NCI-H2227 (cell line): ENCODE data around the gene KBTBD4.
"Not testable (repeated sequence)": the region's sequence is repeated elsewhere in the genome, so short reads cannot be mapped to it uniquely, and the experiment has no call there.

Experiments used
- DNase-seq: peaks from one replicate; lab custom pipeline; 2025; ENCODE audit not compliant: unreplicated experiment; lab: John Stamatoyannopoulos, UW

KBTBD4 gene

DNA sequence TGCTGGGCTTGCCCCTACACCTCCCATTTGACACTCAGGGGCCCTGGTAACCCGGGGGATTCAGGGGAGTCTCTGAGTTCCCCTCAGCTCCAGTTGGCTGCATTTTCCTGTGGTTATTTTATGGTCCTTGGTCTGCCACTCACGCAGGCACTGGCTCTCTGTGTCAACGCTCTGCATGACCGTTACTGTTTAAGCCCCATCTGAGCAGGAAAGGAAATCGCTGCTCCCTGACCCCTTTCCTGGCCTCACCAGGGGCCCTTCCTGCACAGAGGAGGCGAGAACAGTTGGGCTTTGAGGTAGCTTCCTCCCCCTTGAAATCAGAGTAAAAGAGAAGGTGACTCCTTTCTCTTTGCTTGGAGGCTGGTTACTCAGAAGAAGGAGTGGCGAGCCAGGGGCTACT lies 13.0 kb upstream of the KBTBD4 start:
- no peak for DNase-seq

DNA sequence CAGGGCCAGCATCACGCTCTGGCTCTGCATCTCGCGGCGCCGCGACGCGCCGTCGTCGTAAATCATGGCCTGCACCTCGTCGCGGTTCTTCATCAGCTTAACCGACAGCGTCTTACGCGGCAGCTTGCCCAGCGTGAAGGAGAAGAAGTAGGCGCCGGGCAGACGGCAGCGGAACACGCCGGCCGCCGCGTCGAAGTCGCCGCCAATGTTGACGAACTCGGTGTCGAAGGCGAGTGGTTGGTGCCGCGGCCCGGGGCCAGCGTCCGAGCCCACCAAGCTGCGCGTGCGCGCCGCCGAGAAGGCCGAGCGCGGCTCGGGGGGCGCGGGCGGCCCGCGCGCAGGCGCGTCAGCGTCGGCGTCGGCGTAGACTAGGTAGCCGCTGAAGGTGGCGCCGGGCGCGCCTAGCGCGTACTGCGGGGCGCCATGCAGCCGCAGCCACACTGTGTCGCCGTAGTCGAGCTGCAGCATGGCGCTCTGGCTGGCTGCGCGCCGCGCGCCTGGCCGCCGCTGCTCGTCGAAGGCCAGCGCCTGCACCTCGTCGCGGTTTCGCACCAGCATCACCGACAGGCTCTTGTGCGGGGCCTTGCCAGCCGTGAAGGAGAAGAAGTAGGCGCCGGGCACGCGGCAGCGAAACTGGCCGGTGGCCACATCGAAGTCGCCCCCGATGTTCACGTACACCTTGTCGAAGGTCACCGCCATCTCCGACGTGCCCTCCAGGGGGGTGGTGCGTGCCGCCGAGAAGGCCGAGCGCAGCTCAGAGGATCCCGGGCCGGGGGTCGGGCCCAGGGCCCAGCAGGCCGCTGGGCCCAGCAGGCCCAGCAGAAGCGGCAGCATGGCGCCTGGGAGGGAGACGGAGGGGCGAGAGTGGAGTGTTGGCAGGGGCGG lies 11.4 kb upstream of the KBTBD4 start:
- DNase-seq, result no peak

DNA sequence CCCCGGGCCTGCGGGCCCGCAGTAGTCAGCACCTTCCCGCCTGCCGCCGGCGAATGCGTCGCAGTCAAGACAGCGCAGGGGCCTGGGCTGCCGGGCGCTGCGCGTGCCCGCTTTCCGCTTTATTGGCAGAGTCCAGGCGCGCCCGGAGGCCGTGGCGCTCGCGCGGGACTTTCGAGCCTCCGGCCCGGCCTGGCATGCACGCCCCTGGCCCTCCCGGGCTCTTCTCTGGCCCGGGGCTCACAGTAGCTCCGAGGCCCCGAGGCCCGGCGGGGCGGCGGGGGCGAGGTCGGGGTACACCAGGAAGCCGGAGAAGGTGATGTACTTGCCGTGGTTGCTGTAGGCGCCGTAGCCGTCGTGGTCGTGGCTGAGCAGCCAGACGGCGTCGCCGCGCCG lies 10.8 kb upstream of the KBTBD4 start:
- DNase-seq, result no peak

DNA sequence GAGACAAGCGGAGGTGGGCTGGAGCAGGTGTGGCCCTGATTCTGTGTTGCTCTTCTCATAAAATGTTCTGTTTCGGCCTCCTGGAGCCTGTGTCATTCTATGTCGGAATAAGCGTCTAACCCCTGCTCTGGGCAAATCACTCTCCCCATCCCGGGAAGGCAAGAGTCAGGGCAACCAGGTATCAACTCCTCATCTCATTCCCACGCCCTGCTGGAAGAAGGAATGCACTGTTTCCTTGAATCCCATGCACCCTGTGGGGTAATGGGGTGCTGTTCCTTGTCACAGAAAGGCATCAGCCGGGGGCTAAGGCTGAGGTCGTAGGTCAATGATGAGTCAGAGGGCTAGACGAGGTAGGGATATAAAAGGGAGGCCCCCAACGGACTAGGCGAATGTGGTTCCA lies 10.3 kb upstream of the KBTBD4 start:
- no peak for DNase-seq

DNA sequence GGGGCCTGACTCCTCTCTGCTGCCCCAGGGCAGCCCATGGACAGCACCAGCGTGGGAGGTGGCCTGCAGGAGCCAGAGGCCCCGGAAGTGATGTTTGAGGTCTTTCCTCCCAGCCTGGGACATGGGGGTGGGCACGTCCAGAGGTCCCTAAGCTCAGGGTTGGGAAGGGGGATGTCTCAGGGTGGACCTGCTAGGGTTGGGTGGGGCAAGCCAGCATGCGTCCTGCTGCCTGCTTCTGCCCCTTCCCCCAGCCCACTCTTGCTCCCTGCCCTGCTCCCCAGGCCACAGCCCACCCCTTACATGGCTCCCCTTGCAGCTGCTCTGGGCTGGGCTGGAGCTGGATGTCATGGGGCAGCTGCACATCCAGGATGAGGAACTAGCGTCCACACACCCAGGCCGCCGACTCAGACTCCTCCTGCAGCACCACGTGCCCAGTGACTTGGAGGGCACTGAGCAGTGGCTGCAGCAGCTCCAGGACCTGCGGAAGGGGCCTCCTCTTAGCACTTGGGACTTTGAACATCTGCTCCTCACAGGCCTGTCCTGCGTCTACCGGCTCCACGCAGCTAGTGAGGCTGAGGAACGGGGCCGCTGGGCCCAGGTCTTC lies 9.1 kb upstream of the KBTBD4 start:
- no peak for DNase-seq

DNA sequence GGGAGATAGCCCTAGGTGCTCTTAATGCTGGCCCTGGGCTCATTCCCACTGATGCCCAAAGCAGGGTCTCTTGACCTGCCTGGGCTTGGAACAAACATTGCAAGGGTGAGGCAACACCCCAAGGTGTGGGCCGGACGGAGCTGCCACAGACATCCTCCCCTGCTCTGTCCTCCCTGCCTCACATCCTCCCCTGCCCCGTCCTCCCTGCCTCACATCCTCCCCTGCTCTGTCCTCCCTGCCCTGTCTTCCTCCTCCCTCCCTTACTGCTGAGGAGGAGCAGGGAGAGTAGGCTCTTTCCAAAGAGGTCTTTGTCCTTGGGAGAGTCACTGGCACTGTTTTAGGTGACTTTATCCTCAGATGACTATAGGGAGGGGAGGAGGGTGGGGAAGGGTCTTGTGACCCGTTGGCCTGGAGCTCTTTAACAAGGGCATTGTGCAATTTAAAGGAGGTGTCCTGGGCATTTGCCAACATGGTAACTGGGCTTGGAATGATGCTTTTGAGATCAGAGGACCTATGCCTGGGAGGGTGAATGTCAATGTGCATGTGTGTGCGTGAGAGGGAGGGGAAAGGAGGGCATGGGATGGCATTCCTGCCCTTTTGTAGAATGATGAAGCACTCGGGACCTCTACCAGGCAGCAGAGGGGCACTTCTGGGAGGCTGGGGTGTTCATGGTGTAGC lies 8.4 kb upstream of the KBTBD4 start:
- no peak for DNase-seq

DNA sequence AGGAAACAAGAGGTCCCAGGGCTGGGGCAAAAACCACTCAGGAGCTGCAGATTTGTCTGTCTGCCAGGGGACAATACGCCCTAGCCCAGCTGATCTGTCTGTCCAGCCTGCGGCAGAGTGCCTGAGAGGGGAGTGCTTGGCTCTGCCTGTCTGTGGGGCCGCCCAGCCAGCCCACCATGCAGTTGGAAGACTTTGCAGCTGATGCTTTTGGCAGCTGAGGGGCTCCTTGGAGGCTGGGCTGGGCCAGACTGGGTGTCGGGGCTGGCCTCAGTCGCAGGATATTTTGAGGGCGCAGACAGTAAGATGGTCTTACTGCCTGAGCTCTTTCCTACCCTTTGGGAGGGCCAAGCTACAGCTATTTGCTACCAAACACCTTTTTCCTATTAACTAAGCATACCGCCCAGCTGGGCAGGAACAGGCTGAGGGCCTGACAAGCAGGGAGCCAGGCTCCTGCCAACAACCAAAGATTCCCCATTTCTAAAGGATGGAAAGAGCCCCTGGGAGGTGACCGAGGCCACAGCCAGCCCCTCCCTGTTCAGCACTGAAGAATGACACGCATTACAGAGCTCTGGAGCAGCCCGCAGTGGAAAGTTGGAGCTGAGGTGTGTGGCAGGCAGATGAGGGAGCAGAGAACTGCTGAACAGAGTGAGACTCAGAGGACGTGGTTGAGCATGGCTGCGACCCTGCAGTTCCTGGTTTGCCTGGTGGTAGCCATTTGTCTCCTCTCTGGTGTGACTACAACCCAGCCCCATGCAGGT lies 7.5 kb upstream of the KBTBD4 start, which contains the start of gene FAM180B:
Gene FAM180B (plus strand): TSS at position 581 of the 758 bp plus-strand sequence. CDS start 91 bp downstream, at position 672.
- DNase-seq, result no peak

DNA sequence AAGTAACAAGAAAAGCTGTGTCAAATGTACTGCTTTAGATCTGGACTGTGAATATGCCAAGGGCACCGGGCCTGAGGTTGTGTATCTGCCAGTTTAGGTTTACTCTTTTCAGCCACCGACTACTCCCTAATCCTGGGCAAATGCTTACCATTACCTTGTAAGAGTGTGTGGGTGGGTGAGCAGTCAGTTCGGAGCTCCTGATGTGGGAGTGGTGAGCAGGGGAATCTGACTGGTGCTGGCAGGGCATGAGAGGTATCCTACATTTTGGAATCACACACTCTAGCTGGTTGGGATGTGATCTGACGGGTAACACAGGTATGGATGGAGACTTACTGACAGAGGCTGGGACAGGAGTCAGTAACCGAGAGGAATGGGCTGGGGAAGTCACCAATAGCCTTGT lies 5.1 kb upstream of the KBTBD4 start:
- no peak for DNase-seq

DNA sequence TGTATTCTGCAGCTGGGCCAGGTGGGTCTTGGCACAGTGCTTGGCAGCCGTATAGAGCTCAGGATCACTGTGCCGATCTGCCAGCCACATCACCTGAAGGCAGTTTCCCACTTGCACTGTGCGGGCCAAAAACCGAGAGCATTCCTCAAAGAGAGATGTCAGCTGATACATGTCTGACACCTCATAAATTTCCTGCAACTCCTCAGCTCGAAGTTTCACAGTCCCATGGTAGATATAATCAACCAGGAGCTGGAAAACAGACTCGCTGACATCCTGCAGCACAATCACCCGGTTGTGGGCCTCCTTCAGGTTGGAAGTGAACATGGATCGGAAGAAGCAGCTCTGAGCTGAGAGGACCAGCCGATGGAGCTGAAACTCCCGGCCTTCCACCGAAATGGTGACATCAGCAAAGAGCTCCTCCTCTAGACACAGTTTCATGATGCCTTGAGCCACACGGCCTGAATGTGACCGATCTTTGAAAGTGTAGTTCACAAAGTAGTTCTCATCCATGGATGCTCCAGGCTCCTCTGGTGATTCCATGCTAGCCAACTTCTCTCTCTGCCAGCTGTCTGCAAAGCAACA lies 1.2 kb downstream of the KBTBD4 start:
- peak; percentile 47 for DNase-seq

DNA sequence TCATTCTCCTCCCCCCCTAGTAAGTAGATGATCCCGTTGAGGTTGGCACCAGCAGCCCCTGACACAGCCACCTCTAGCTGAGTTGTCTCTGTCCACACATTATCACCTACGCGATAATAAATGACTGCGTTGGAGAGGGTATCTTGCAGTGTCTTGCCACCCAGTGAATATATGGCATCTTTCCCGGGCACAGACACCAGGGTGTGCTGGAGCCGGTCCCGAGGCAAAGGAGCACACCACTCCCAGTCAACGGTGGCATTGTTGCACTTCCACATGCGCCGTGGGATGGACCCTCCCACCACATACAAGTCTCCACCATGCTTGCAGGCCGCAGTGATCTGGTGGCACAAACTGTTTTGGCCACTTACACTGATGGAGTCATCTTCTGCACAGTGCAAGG lies 5.4 kb downstream of the KBTBD4 start:
- peak; percentile 42 for DNase-seq

DNA sequence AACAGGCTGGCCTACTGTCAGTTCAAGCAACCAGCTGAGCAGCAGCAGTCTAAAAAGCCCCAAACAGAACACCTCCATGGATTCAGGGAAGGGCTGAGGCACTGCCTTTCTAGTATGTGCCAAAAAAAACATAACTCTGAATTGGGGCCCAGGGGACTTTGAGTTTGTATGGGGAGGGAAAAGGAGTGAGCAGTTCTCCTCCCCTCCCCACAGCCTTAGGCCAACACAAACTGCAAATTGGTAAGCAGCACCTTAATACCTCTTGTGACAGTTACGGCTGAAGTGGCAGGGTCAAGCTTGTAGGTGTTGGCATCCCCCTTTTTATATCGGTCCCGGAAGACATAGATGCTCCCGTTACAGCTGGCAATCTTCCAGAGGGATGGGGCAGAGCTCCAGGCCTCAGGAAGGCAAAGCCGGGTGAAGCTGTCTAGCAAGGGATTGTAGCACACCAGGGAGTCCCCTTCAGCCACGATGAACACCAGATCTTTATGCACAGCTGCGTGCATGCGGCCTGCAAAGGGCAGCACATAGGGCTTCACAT lies 6.0 kb downstream of the KBTBD4 start:
- peak; percentile 72 for DNase-seq

DNA sequence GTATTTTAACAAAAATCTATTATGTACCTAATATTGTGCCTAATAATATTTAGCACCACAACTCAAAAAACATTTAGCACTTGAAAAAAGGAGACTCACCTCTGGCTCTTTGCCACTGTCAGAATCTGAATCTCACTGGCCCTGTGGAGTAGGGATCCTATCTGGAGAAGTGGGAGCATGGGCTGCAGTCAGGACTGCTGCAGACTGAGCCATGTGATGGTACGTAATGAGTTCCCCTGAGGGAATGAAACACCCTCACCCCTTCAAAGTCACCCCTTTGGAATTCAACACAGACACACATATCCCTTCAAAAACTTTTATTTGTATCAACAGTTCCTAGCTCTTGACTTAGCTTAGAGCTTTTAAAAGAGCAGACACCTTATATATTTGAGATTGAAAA lies 6.9 kb downstream of the KBTBD4 start:
- no peak for DNase-seq

DNA sequence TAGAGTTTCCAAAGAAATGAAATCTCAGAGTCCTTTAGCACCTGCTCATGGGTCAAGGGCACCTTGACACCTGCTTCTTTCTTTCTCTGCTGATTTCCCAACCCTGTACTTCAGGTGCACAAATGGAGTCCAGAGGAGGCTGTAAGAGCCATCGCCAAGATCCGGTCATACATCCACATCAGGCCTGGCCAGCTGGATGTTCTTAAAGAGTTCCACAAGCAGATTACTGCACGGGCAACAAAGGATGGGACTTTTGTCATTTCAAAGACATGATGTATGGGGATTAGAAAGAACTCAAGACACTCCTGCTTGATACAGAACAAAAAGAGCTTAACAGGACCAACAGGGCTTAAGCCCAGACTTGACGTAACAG lies 7.4 kb downstream of the KBTBD4 start:
- DNase-seq, result no peak

DNA sequence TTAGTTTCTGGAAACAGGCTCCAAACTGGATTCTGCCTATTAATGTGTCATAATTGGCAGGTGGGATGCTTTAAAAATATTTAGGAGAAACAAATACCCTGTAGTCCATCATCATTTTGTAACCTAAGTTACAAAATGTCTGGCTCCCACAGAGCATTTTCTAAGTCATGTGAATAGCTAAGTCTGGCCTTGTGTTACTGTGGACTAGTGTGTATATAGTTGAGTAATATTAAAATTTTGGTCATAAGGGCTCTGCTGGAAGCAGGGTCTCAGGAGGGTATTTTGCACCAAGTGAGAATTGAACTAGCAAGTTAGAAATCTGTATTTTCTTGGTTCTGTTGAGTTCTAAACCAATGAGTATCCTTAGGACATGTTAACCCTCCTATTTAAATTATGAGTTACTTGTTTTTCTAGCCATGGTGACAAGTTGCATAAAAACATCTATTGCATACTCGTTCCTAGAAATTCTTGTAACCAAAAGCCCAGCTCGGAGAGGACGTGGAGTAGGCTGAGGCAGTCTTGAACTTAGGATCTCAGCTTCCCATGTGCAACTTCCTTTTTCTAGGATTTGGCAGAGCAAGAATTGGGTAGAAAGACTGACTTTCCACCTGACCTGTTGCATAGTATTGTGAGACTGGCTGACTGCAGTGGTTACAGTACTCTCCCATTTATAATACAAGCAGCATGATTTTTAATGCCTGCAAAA lies 8.0 kb downstream of the KBTBD4 start:
- no peak for DNase-seq

DNA sequence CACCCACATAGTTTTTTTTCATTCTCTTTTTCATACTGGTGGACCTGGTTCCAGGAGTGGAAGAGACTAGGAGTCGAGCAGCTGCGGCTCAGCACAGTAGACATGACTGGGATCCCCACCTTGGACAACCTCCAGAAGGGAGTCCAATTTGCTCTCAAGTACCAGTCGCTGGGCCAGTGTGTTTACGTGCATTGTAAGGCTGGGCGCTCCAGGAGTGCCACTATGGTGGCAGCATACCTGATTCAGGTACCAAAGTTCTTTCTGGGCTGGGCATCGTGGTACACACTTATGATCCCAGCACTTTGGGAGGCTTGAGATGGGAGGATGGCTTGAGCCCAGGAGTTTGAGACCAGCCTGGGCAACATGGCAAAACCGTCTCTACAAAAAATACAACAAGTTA lies 9.1 kb downstream of the KBTBD4 start:
- DNase-seq, result no peak

DNA sequence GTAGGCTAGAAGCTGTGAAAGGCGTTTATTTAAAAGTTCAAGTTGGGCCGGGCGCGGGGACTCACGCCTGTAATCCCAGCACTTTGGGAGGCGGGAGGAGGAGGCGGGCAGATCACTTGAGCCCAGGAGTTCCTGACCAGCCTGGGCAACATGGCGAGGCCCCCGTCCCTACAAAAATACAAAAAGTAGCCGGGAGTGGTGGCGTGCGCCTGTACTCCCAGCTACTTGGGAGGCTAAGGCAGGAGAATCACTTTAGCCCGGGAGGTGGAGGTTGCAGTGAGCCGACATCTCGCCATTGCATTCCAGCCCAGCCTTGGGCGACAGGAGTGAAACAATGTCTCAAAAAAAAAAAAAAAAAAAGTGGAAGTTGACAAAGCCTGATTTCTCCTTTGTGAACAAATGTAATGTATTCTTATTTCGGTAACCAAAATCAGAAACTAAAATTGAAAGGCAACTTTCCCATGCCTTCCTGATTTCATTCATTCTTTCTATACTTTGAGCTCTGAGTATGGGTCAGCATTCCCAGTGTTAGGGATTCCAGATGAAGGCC lies 12.5 kb downstream of the KBTBD4 start:
- DNase-seq, result no peak

DNA sequence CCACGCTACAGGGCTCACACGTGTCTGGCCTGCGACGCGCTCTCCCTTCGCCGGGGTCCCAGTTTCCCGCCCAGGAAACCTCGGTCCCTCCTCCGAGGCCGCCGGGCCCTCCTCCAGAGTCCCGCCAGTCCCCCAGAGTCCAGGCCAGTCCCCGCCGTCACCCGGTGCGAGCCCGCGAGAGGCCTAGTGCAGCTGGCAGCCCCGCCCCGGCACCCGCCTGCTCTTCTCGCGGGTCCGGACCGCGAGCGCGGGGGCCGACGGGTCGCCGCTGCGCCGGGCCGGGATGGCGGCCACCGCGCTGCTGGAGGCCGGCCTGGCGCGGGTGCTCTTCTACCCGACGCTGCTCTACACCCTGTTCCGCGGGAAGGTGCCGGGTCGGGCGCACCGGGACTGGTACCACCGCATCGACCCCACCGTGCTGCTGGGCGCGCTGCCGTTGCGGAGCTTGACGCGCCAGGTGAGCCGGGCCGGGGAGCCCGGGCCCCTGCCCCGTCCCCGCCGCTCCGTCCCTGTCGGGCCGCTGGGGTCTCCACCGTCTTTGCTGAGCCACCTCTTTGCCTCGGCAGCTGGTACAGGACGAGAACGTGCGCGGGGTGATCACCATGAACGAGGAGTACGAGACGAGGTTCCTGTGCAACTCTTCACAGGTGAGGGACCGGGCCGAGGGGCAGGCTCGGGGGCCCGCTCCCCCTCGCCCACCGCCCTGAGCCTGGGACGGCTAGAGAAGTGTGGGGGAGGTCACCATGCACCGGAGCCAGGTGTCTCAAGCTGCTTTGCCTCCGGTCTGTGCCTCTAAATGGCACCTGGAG lies 13.2 kb downstream of the KBTBD4 start, which contains the start of gene PTPMT1:
Gene PTPMT1 (plus strand): TSS at position 260 of the 809 bp plus-strand sequence. CDS start 24 bp downstream, at position 284.
- peak; percentile 85 for DNase-seq

DNA sequence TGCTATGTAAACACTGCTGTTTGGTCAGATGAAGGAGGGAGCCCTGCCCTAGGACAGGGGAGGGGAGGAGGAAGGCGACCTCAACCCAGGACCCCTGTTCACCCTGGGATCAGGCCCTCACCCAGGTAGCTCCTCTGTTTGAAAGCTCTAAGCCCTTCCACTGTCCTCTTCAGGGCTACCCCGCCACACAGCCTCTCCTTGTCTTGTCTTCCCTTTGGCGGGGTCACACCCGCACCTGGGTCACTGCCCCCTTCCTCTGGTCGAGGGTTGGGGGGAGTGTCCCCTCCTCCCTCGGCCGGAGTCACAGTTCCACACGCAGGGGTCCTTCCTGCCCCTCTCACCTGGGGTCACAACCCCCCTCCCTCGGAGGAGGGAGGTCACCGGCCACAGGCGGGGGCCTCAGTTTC lies 13.8 kb downstream of the KBTBD4 start:
- DNase-seq, result no peak

DNA sequence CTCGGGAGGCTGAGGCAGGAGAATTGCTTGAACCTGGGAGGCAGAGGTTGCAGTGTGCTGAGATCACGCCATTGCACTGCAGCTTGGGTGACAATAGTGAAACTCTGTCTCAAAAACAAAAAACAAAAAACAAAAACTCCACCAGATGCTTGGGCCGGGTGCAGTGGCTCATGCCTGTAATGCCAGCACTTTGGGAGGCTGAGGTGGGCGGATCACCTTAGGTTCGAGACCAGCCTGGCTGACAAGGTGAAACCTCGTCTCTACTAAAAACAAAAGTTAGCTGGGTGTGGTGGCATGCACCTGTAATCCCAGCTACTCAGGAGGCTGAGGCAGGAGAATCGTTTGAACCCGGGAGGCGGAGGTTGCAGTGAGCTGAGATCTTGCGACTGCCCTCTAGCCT lies 14.4 kb downstream of the KBTBD4 start:
- DNase-seq, result not testable (repeated sequence)
